B cell (primary cell): Measurements from ENCODE around the gene ANKS1B. TPM values are rescaled to one million over a fixed set of nuclear protein-coding genes. Genes with fewer than 3 reads are reported as not detected.

Source experiments
- ATAC-seq: fragments of 200-7000 bp; cut with Tn5 transposase; one replicate; pipeline ENCODE4 v1.10.0; 2021; ENCODE audit warnings: low read depth, mild to moderate bottlenecking, moderate number of reproducible peaks, moderate library complexity
- CTCF ChIA-PET: fragments of 350-600 bp; sonication (Branson Sonifier 250); formaldehyde crosslinking; loops from one replicate; lab custom pipeline; 2021; ENCODE audit warnings: antibody characterized with exemption, inconsistent platforms; lab: Charles Lee
- POLR2A ChIA-PET: fragments of 350-600 bp; sonication (Branson Sonifier 250); formaldehyde crosslinking; loops from one replicate; lab custom pipeline; 2021; ENCODE audit warnings: antibody characterized with exemption; lab: Charles Lee
- DNase-seq: peaks from one replicate; pipeline ENCODE4 v3.0.0; 2013
- H2AFZ ChIP-seq: 2 replicates; pipeline ENCODE4 v1.6.1; 2012; ENCODE audit warnings: mild to moderate bottlenecking, low read depth, low read length; ENCODE audit not compliant: insufficient read depth, poor library complexity, severe bottlenecking
- H3K27ac ChIP-seq, 2 donors: 1 replicate in 1 of 2; 2 replicates in 1 of 2; pipeline ENCODE4 v1.5.1; 2012 to 2013; ENCODE audit warnings: low read length in 2 of 2, mild to moderate bottlenecking in 2 of 2, moderate library complexity in 1 of 2
- H3K27me3 ChIP-seq, 4 experiments: fragments of 200-600 bp in 1 of 4; sonication (generic) in 1 of 4; replicated peaks in 1 of 4; 1 replicate in 2 of 4; 2 replicates in 2 of 4; pipeline versions ENCODE4 v1.6.1 to v1.7.0; 2013 to 2016; ENCODE audit warnings: low read length in 3 of 4, mild to moderate bottlenecking in 2 of 4, mixed read lengths in 1 of 4, moderate library complexity in 1 of 4; ENCODE audit not compliant: insufficient read depth in 4 of 4, control insufficient read depth in 3 of 4; ENCODE audit errors: control extremely low read depth in 1 of 4
- H3K36me3 ChIP-seq, 2 experiments: replicated peaks in 1 of 2; 1 replicate in 1 of 2; 2 replicates in 1 of 2; pipeline versions ENCODE4 v1.6.1 to v1.7.1; 2013; ENCODE audit warnings: low read length in 1 of 2; ENCODE audit not compliant: insufficient read depth in 2 of 2, control insufficient read depth in 1 of 2; ENCODE audit errors: control extremely low read depth in 1 of 2, extremely low read depth in 1 of 2
- H3K4me1 ChIP-seq, 2 donors: fragments of 200-600 bp in 1 of 2; sonication (generic) in 1 of 2; 1 replicate in 1 of 2; 2 replicates in 1 of 2; pipeline versions ENCODE4 v1.5.1 to v1.6.1; 2013 to 2017; ENCODE audit warnings: low read length in 2 of 2; ENCODE audit not compliant: control insufficient read depth in 2 of 2, insufficient read depth in 2 of 2
- H3K4me2 ChIP-seq: replicated peaks from 2 replicates; pipeline ENCODE3; 2012; ENCODE audit warnings: mild to moderate bottlenecking, low read depth, low read length; ENCODE audit not compliant: poor library complexity, severe bottlenecking
- H3K4me3 ChIP-seq, 5 experiments: fragments of 200-600 bp in 1 of 5; sonication (generic) in 1 of 5; 1 replicate in 3 of 5; 2 replicates in 2 of 5; pipeline versions ENCODE4 v1.5.1 to v1.7.0; 2011 to 2016; ENCODE audit warnings: low read length in 4 of 5, mild to moderate bottlenecking in 4 of 5, low read depth in 2 of 5, control low read depth in 1 of 5, moderate library complexity in 1 of 5; ENCODE audit not compliant: insufficient read depth in 1 of 5; ENCODE audit errors: control extremely low read depth in 1 of 5, extremely low read depth in 1 of 5
- H3K79me2 ChIP-seq: fragments of 200-600 bp; sonication (generic); one replicate; pipeline ENCODE4 v1.6.0; 2016; ENCODE audit warnings: low read length; ENCODE audit not compliant: control insufficient read depth, insufficient read depth
- H3K9ac ChIP-seq: fragments of 200-600 bp; sonication (generic); 2 replicates; pipeline ENCODE4 v1.6.1; 2017; ENCODE audit warnings: mild to moderate bottlenecking, low read length, moderate library complexity
- H3K9me3 ChIP-seq, 3 donors: one replicate each; pipeline versions ENCODE4 v1.6.1 to v1.7.1; 2013; ENCODE audit warnings: low read length in 2 of 3; ENCODE audit not compliant: control insufficient read depth in 2 of 3, insufficient read depth in 1 of 3; ENCODE audit errors: control extremely low read depth in 1 of 3
- H4K20me1 ChIP-seq: 2 replicates; pipeline ENCODE4 v1.6.0; 2012; ENCODE audit warnings: mild to moderate bottlenecking, low read length; ENCODE audit not compliant: insufficient read depth, control insufficient read depth, poor library complexity, severe bottlenecking
- H3K27ac Mint-ChIP-seq: one replicate; pipeline ENCODE4 v1.8.0; 2021; ENCODE audit warnings: mixed read lengths
- H3K27me3 Mint-ChIP-seq: one replicate; pipeline ENCODE4 v1.8.0; 2021; ENCODE audit warnings: mixed read lengths
- H3K4me1 Mint-ChIP-seq: one replicate; pipeline ENCODE4 v1.8.0; 2021; ENCODE audit warnings: mixed read lengths
- H3K4me3 Mint-ChIP-seq: one replicate; pipeline ENCODE4 v1.8.0; 2021; ENCODE audit warnings: mixed read lengths
- H3K9me3 Mint-ChIP-seq: one replicate; pipeline ENCODE4 v1.8.0; 2022; ENCODE audit warnings: mixed read lengths; ENCODE audit not compliant: insufficient read depth
- CTCF ChIP-seq: fragments of 200-600 bp; IDR thresholded peaks from one replicate; pipeline ENCODE4 v1.8.0; 2022; ENCODE audit warnings: antibody characterized with exemption, mild to moderate bottlenecking
- EZH2 ChIP-seq: IDR thresholded peaks from 2 replicates; pipeline ENCODE4 v1.6.1; 2012; ENCODE audit warnings: borderline replicate concordance, low read depth, mild to moderate bottlenecking, moderate library complexity, low read length; ENCODE audit not compliant: insufficient read depth, poor library complexity, severe bottlenecking
- WGBS: methylation state at CpG from one replicate; pipeline ENCODE4 v1.1.5; 2013; ENCODE audit warnings: missing lambda C conversion rate; ENCODE audit not compliant: insufficient coverage; 5-methylcytosine and 5-hydroxymethylcytosine counted together
- intact Hi-C: fragments of 100-400 bp; cut with micrococcal nuclease; formaldehyde crosslinking; loops from one replicate; pipeline ENCODE4 v1.10.0; 2022
- polyA plus RNA-seq: library from polyadenylated mRNA; depleted of rRNA; stranded (reverse); fragments of >200 nt; gene quantifications from 2 replicates; pipeline ENCODE4 v1.2.3, GENCODE V29; 2012
- total RNA-seq, 2 donors: library from RNA; stranded (reverse); fragments of 120-200 nt in 1 of 2; gene quantifications; 1 replicate in 1 of 2; 2 replicates in 1 of 2; pipeline versions ENCODE4 v1.2.3 to v1.2.4, GENCODE V29; 2013 to 2022

ANKS1B gene
- total and polyA plus RNA-seq, 2 donors (not counting 1 experiment from before 2014, with no cell fraction given) = not detected

- Mint-ChIP-seq H3K4me3 (no peak overlapping the region), H3K4me1 (no peaks in the 10 kb centered on the region), H3K27me3 (peaks cover 7% of the 10 kb centered on the region), H3K27ac (no peak overlapping the region), H3K9me3 (no peaks in the 10 kb centered on the region)
- no CpG with 5 or more reads among the region's 4 CpGs for WGBS
- no peaks in the 10 kb centered on the region for H3K9me3 ChIP-seq
- no peak for TF ChIP-seq CTCF
- no peak for TF ChIP-seq EZH2
- no peak overlapping the region for H3K27ac ChIP-seq
- no peak overlapping the region for H3K9ac ChIP-seq
- no peaks in the 10 kb centered on the region for H3K27me3 ChIP-seq
- H3K4me1 ChIP-seq = no peaks in the 10 kb centered on the region
- CTCF ChIA-PET = no interaction called here
- H3K4me3 ChIP-seq = no peak overlapping the region
- POLR2A ChIA-PET = no interaction called here
- ATAC-seq = no peak
- intact Hi-C loops = no loop called here
- H2AFZ ChIP-seq = no peak overlapping the region
- H3K4me2 ChIP-seq = no peak overlapping the region
- DNase-seq = no peak
- no peaks in the 10 kb centered on the region for H3K36me3 ChIP-seq
- H3K79me2 ChIP-seq = no peaks in the 10 kb centered on the region
- H4K20me1 ChIP-seq = no peaks in the 10 kb centered on the region
These were observed 1038.9 kb downstream of the ANKS1B start for GRCh38 chr12:98945864-98946263.

GRCh38 chr12:98939926-98940325 lies 1044.8 kb downstream of the ANKS1B start:
- Histone ChIP-seq H2AFZ (no peak overlapping the region), H3K4me1 (no peaks in the 10 kb centered on the region), H3K9ac (no peak overlapping the region), H4K20me1 (no peaks in the 10 kb centered on the region), H3K79me2 (no peaks in the 10 kb centered on the region), H3K27me3 (no peaks in the 10 kb centered on the region), H3K9me3 (no peaks in the 10 kb centered on the region), H3K36me3 (no peaks in the 10 kb centered on the region), H3K4me2 (no peak overlapping the region), H3K4me3 (no peak overlapping the region), H3K27ac (no peak overlapping the region)
- no peak for TF ChIP-seq CTCF
- TF ChIP-seq EZH2 = no peak
- ChIA-PET CTCF (no interaction called here), POLR2A (no interaction called here)
- intact Hi-C loops = no loop called here
- Mint-ChIP-seq H3K27ac (no peak overlapping the region), H3K4me3 (no peak overlapping the region), H3K9me3 (no peaks in the 10 kb centered on the region), H3K4me1 (no peaks in the 10 kb centered on the region), H3K27me3 (peaks cover 36% of the 10 kb centered on the region)
- ATAC-seq (no peak), DNase-seq (no peak)
- 43% methylated on average over 1 of the region's 3 CpGs for WGBS
